LNCaP clone FGC (cell line): ENCODE results near the gene CES2.
"Not testable (repeated sequence)": the region's sequence is repeated elsewhere in the genome, so short reads cannot be mapped to it uniquely, and the experiment has no call there.

Experiments used
- DNase-seq: peaks from one replicate; pipeline ENCODE4 v3.0.0-alpha.2; 2011; ENCODE audit warnings: low read depth
- H3K4me3 ChIP-seq: 2 replicates; pipeline ENCODE4 v1.5.1; 2011; ENCODE audit warnings: mild to moderate bottlenecking, low read depth, low read length, control low read depth
- TF ChIP-seq, protein P1 (sequence below): IDR thresholded peaks from 2 replicates; pipeline ENCODE4 v1.5.1; 2012; ENCODE audit warnings: mild to moderate bottlenecking; ENCODE audit not compliant: control insufficient read depth, insufficient read depth; ENCODE audit errors: extremely low read depth

The CES2 gene

DNA sequence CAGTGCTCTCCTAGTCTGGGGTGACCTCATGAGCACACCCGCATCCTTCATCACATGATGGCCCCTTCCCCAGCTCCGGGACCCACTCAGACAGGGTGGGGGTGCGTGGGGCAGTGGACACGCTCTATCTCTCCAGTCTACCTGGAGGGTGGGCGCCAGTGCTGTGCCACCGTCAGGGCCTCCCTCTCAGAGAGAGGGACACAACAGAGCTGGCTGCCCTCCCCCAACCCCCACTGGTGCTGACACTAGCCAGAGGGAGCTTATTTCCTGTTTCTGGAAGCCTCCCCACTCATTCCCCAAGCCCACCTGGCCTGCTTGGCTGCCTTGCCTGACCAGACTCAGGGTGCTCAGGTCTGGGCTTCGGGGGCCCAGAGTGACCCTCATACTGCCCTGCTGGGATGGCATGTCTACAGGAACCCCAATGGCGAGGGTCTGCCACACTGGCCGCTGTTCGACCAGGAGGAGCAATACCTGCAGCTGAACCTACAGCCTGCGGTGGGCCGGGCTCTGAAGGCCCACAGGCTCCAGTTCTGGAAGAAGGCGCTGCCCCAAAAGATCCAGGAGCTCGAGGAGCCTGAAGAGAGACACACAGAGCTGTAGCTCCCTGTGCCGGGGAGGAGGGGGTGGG, 8.2 kb downstream of the CES2 start:
- DNase-seq: no peak
- H3K4me3 ChIP-seq: no peak overlapping the region
- TF ChIP-seq, protein P1, sequence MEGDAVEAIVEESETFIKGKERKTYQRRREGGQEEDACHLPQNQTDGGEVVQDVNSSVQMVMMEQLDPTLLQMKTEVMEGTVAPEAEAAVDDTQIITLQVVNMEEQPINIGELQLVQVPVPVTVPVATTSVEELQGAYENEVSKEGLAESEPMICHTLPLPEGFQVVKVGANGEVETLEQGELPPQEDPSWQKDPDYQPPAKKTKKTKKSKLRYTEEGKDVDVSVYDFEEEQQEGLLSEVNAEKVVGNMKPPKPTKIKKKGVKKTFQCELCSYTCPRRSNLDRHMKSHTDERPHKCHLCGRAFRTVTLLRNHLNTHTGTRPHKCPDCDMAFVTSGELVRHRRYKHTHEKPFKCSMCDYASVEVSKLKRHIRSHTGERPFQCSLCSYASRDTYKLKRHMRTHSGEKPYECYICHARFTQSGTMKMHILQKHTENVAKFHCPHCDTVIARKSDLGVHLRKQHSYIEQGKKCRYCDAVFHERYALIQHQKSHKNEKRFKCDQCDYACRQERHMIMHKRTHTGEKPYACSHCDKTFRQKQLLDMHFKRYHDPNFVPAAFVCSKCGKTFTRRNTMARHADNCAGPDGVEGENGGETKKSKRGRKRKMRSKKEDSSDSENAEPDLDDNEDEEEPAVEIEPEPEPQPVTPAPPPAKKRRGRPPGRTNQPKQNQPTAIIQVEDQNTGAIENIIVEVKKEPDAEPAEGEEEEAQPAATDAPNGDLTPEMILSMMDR: no peak

DNA sequence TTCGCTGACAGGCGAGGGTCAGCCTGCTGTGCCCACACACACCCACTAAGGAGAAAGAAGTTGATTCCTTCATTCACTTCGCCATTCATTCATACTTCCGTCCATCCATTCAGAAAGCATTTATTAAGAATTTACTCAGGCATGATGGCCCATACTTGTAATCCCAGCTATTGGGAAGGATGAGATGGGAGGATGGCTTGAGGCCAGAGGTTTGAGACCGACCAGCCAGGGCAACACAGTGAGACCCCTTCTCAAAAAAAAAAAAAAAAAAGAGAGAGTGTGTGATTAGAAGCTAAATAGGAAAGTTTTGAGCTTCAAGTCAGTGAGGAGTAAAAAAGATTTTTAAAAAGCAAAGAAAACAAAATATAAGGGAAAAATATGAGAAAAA, 8.7 kb downstream of the CES2 start:
- H3K4me3 ChIP-seq: no peak overlapping the region
- TF ChIP-seq, protein P1: no peak
- no peak for DNase-seq

DNA sequence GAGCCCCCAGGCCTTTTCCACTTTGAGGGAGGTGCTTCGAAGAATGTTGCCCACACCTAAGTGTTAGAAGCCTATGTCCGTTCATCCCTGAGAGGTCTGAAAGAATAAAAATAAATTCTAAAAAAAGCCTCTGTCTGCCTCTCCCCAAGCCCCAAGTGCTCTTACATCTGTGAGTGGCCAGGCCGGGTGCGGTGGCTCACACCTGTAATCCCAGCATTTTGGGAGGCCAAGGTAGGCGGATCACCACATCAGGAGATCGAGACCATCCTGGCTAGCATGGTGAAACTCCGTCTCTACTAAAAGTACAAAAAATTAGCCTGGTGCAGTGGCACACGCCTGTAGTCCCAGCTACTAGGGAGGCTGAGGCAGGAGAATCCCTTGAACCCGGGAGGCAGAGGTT, 9.7 kb downstream of the CES2 start:
- H3K4me3 ChIP-seq, DNase-seq: not testable (repeated sequence)

DNA sequence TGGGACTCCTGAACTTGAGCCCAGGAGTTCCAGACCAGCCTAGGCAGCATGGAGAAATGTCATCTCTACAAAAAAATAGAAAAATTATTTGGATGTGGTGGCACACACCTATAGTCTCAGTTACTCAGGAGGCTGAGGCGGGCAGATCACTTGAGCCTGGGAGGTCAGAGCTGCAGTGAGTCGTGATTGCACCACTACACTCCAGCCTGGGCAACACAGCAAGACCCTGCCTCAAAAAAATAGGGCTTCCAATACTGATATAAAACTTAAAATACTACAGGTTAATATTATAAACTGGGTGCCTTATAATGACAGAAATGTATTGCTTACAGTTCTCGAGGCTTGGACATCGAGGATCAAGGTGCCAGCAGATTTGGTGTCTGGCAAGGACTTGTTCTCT, 10.6 kb downstream of the CES2 start:
- no peak for DNase-seq
- TF ChIP-seq, protein P1: no peak
- no peak overlapping the region for H3K4me3 ChIP-seq

DNA sequence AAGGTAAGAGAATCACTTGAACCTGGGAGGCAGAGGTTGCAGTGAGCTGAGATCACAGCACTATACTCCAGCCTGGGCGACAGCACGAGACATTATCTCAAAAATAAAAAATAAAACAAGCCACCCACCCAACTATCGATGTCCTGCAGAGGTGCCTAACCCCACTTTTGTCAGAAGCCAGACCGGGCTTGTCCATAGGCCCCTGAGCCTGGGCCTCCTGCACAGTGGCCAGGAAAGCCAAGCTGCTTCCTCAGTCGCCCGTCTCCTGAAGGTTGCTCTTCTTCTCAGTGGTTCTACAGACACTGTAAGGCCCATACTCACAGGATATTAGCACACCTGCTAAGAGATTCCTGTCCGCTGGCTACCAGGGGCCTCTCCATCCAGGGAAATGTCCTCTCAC, 11.2 kb downstream of the CES2 start:
- H3K4me3 ChIP-seq: no peak overlapping the region
- TF ChIP-seq, protein P1: no peak
- no peak for DNase-seq

DNA sequence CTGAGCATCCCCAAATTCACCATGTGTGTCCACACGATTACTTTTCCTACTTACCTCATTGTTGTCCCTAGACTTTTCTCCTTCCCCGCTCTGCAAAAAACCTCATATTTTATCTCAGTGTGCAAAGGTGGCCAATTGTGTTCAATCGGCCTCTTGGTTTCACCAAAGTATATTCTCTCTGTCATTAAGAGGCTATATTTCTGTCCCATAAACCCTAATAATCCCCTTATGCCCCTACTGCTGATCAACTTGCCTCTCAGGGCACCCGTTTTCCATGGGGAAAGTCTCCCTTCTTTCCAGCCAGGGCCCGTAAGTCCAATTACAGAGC, 11.6 kb downstream of the CES2 start:
- no peak for DNase-seq
- TF ChIP-seq, protein P1: no peak
- H3K4me3 ChIP-seq: no peak overlapping the region

DNA sequence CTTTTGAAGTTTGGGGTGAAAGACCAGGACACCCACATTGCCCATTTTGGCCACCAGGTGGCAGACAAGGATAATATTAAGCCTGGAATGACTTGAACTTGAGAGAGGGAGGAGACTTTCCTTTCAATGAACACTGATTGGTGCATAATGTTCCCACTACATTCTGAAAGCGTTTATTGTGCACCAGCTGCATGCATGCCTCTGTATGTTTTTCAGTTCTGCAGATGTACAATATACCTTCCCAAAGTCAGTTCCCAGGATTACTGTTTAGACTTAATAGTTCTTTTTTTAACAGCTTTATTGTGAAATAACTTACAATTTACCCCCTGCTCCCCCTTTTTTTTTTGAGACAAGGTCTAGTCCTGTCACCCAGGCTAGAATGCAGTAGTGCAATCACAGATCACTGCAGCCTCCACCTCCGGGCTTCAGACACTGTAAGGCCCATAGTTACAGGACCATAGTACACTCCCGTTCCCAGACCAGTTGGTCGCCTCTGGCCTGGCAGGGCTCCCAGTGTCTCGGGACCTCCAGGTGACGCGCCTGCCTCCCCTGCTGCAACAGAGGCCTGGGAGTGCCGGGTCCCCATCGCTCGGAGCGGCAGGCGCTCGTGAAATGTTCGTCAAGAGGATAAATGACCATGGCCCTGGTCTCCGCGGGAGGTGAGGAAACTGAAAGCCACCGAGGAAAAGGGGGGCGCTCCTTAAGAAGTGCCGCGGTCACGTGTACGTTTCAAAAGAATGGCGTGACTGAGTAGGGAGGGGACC, 12.2 kb downstream of the CES2 start:
- DNase-seq: peak; percentile 58
- TF ChIP-seq, protein P1: peak; percentile 84
- H3K4me3 ChIP-seq: no peak overlapping the region
